ENCODE results near the gene ASTL. TPM values are rescaled to one million over a fixed set of nuclear protein-coding genes. Genes with fewer than 3 reads are reported as not detected.

The ASTL gene
- total RNA-seq, 1 experiment from 2014 or later = 0.34 TPM

DNA sequence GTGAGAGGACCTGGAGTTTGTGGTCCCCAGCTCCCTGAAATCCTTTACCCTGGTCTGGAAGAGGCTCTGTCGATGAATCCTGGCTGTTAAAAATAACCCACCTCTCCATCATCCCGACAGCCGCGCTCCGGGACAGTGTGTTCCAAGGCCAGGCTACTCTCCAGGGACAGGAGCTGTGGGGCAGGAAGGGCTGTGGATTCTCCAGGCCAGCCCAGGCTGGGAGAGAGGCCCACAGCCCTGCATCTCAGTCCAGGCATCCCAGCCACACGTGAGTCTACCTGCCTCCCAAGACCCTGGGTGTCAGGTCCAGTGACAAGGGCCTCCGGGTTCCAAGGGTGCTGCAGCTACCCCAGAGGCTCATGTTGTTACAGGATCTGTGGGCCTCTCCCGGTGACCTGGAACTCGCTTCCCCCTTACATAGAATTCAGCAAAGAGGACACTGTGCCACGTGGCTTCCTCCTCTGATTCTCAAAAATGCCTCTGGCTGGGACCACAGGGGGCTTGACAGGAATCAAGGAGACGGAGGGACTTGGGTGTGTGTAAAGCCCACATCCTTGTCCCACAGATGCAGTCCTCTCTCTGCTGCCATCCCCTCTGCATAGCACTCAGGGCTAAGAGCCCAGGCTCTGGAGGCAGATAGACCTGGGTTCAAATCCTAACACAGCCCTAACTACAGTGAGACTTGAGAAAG is 39.3 kb downstream of the ASTL start:
- Histone ChIP-seq H3K4me1 (ENCODE audit: control insufficient read depth in 1 of 2, insufficient read depth in 2 of 2, low read length in 2 of 2) (no peaks in the 10 kb centered on the region), H3K79me2 (ENCODE audit: insufficient read depth, low read length) (no peaks in the 10 kb centered on the region), H3K9me3 (ENCODE audit: control insufficient read depth in 1 of 2, insufficient read depth in 1 of 2, low read depth in 1 of 2, low read length in 2 of 2) (no peaks in the 10 kb centered on the region), H3K27ac (ENCODE audit: low read depth, low read length) (no peak overlapping the region), H3K27me3 (ENCODE audit: insufficient read depth, low read length) (no peaks in the 10 kb centered on the region), H3K9ac (ENCODE audit: low read length) (no peak overlapping the region), H3K4me3 (replicated peaks in 1 of 2; ENCODE audit: low read depth in 1 of 2, low read length in 2 of 2) (no peak overlapping the region), H3K4me2 (ENCODE audit: low read length) (no peak overlapping the region), H3K9me2 (ENCODE audit: insufficient read depth) (no peaks in the 10 kb centered on the region), H2AFZ (ENCODE audit: low read depth, low read length, poor library complexity, severe bottlenecking) (no peak overlapping the region), H3K36me3 (ENCODE audit: control insufficient read depth in 1 of 2, insufficient read depth in 2 of 2, low read length in 2 of 2) (no peaks in the 10 kb centered on the region), H4K20me1 (ENCODE audit: insufficient read depth) (no peaks in the 10 kb centered on the region)
- CTCF ChIA-PET = no interaction called here
- no peak for DNase-seq (ENCODE audit: low read depth, low spot score)
- TF ChIP-seq YY1 (IDR thresholded peaks at IDR 0.05; ENCODE audit: extremely low read depth, insufficient replicate concordance, low read depth, low read length) (no peak), SP1 (IDR thresholded peaks at IDR 0.05; ENCODE audit: low read depth) (no peak), ZFX (IDR thresholded peaks at IDR 0.05) (no peak), ZNF274 (IDR thresholded peaks at IDR 0.05; ENCODE audit: low read depth, low read length) (no peak), EZH2 (IDR thresholded peaks at IDR 0.05) (no peak), EZH2phosphoT487 (IDR thresholded peaks at IDR 0.05; ENCODE audit: borderline replicate concordance) (no peak), ATF3 (IDR thresholded peaks at IDR 0.05) (no peak), CEBPB (IDR thresholded peaks at IDR 0.05; ENCODE audit: low read depth) (no peak), JUND (IDR thresholded peaks at IDR 0.05) (no peak), ELF1 (IDR thresholded peaks at IDR 0.05; ENCODE audit: borderline replicate concordance, low read depth) (no peak), SIN3A (IDR thresholded peaks at IDR 0.05; ENCODE audit: low read depth) (no peak), TCF7L2 (IDR thresholded peaks at IDR 0.05; ENCODE audit: borderline replicate concordance, extremely low read depth, insufficient read depth, insufficient read length) (no peak), EGR1 (IDR thresholded peaks at IDR 0.05; ENCODE audit: low read depth) (no peak), FOSL1 (IDR thresholded peaks at IDR 0.05; ENCODE audit: low read depth) (no peak), POLR2A (IDR thresholded peaks at IDR 0.05; ENCODE audit: borderline replicate concordance, extremely low read depth, insufficient read depth, insufficient read length) (no peak), RAD21 (IDR thresholded peaks at IDR 0.05; ENCODE audit: low read depth) (no peak)
- TF ChIP-seq, protein P1, sequence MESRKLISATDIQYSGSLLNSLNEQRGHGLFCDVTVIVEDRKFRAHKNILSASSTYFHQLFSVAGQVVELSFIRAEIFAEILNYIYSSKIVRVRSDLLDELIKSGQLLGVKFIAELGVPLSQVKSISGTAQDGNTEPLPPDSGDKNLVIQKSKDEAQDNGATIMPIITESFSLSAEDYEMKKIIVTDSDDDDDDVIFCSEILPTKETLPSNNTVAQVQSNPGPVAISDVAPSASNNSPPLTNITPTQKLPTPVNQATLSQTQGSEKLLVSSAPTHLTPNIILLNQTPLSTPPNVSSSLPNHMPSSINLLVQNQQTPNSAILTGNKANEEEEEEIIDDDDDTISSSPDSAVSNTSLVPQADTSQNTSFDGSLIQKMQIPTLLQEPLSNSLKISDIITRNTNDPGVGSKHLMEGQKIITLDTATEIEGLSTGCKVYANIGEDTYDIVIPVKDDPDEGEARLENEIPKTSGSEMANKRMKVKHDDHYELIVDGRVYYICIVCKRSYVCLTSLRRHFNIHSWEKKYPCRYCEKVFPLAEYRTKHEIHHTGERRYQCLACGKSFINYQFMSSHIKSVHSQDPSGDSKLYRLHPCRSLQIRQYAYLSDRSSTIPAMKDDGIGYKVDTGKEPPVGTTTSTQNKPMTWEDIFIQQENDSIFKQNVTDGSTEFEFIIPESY (IDR thresholded peaks at IDR 0.05; ENCODE audit: extremely low read depth, insufficient replicate concordance, low read length) = no peak
- TF ChIP-seq, protein P2, sequence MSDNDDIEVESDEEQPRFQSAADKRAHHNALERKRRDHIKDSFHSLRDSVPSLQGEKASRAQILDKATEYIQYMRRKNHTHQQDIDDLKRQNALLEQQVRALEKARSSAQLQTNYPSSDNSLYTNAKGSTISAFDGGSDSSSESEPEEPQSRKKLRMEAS (IDR thresholded peaks at IDR 0.05) = no peak
- RAD21 ChIA-PET (ENCODE audit: low non-redundant PET in 1 of 2, low total read pairs in 2 of 2, uncharacterized antibody in 2 of 2, unreplicated experiment in 2 of 2) = no interaction called here
- POLR2A ChIA-PET = no interaction called here
- intact Hi-C loops (cut with micrococcal nuclease) = no loop called here
- no TSS peak for BruUV-seq (replicated peaks)
- no peak for ATAC-seq
